Fibroblast of lung (primary cell): ENCODE measurements around the gene SDR42E1. TPM values are rescaled to one million over a fixed set of nuclear protein-coding genes. Genes with fewer than 3 reads are reported as not detected.

Source experiments
- DNase-seq, 2 donors: peaks; one replicate each; pipeline versions ENCODE4 v3.0.0 to v3.0.0-alpha.2; 2010; ENCODE audit warnings: low read depth in 2 of 2
- H2AFZ ChIP-seq: 2 replicates; pipeline ENCODE4 v1.5.1; 2012; ENCODE audit warnings: low read length, control low read depth, inconsistent platforms
- H3K27ac ChIP-seq: 2 replicates; pipeline ENCODE4 v1.5.1; 2011; ENCODE audit warnings: low read length, control low read depth; ENCODE audit not compliant: insufficient read depth
- H3K27me3 ChIP-seq: 2 replicates; pipeline ENCODE4 v1.5.1; 2011; ENCODE audit warnings: mild to moderate bottlenecking, low read length; ENCODE audit not compliant: control insufficient read depth, insufficient read depth
- H3K36me3 ChIP-seq: 2 replicates; pipeline ENCODE4 v1.5.1; 2011; ENCODE audit warnings: low read length; ENCODE audit not compliant: control insufficient read depth, insufficient read depth
- H3K4me1 ChIP-seq: 2 replicates; pipeline ENCODE4 v1.5.1; 2011; ENCODE audit warnings: low read length; ENCODE audit not compliant: control insufficient read depth, insufficient read depth; ENCODE audit errors: extremely low read depth
- H3K4me2 ChIP-seq: 2 replicates; pipeline ENCODE4 v1.5.1; 2011; ENCODE audit warnings: low read length, control low read depth; ENCODE audit not compliant: insufficient read depth; ENCODE audit errors: extremely low read depth
- H3K4me3 ChIP-seq, 4 experiments: fragments of 200-600 bp in 1 of 4; sonication (generic) in 1 of 4; replicated peaks in 1 of 4; 2 replicates each; pipeline ENCODE4 v1.5.1; 2011 to 2016; ENCODE audit warnings: low read length in 4 of 4, low read depth in 3 of 4, mild to moderate bottlenecking in 3 of 4, control low read depth in 2 of 4, inconsistent platforms in 1 of 4, mixed read lengths in 1 of 4; ENCODE audit not compliant: insufficient read depth in 1 of 4; ENCODE audit errors: control extremely low read depth in 1 of 4
- H3K79me2 ChIP-seq: 2 replicates; pipeline ENCODE4 v1.5.1; 2012; ENCODE audit warnings: mild to moderate bottlenecking, low read length, inconsistent platforms; ENCODE audit not compliant: control insufficient read depth, insufficient read depth
- H3K9ac ChIP-seq: 2 replicates; pipeline ENCODE4 v1.5.1; 2011; ENCODE audit warnings: mild to moderate bottlenecking, low read length, control low read depth; ENCODE audit not compliant: insufficient read depth
- H3K9me3 ChIP-seq: 2 replicates; pipeline ENCODE4 v1.5.1; 2012; ENCODE audit warnings: low read depth, low read length; ENCODE audit not compliant: control insufficient read depth, insufficient read depth
- H4K20me1 ChIP-seq: 2 replicates; pipeline ENCODE4 v1.5.1; 2011; ENCODE audit warnings: low read length; ENCODE audit not compliant: control insufficient read depth, insufficient read depth; ENCODE audit errors: extremely low read depth
- EZH2 ChIP-seq: IDR thresholded peaks from 2 replicates; pipeline ENCODE4 v1.5.1; 2012; ENCODE audit warnings: low read length, control low read depth, mild to moderate bottlenecking; ENCODE audit errors: missing control alignments
- polyA plus RNA-seq, 2 donors: library from polyadenylated mRNA; depleted of rRNA in 1 of 2; stranded (reverse) in 1 of 2; unstranded in 1 of 2; fragments of >200 nt; gene quantifications; 2 replicates each; pipeline ENCODE4 v1.2.1, GENCODE V29; 2011 to 2012; ENCODE audit warnings: missing spikeins in 1 of 2
- total RNA-seq: library from RNA; depleted of rRNA; stranded (reverse); fragments of >200 nt; gene quantifications from 2 replicates; pipeline ENCODE4 v1.2.1, GENCODE V29; 2014
- TF ChIP-seq, protein P1 (sequence below), 2 donors: IDR thresholded peaks in 1 of 2; conservative IDR thresholded peaks in 1 of 2; 1 replicate in 1 of 2; 2 replicates in 1 of 2; pipeline ENCODE4 v1.5.1; 2011 to 2012; ENCODE audit warnings: low read length in 2 of 2, control low read depth in 1 of 2, inconsistent platforms in 1 of 2, low read depth in 1 of 2, mild to moderate bottlenecking in 1 of 2

The SDR42E1 gene
- total and polyA plus RNA-seq, 2 donors (not counting 1 experiment from before 2014, with no cell fraction given), result 1.0 to 1.8 TPM

DNA sequence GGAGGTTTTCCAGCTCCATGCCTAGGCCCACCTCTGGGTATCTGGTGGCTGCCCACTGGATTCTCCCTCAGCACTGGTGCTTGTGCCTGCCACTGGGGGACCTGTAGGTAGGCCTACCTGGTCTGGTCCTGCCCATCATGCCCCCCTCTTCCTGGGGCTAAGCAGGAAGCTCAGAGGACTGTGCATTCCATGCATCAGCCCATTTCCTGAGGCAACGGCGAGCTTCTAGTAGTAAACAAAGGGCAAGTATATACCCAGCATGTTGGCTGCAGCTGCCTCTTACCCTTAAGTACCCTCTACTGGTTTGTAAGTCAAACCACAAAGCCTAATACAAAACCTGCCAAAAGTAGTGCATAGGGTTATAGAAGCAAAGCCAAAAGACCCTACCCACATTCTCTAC is 37.5 kb downstream of the SDR42E1 start:
- Histone ChIP-seq H3K9me3 (no peaks in the 10 kb centered on the region), H3K27ac (no peak overlapping the region), H3K4me2 (no peak overlapping the region), H3K79me2 (no peaks in the 10 kb centered on the region), H3K4me1 (no peaks in the 10 kb centered on the region), H3K4me3 (no peak overlapping the region), H3K36me3 (no peaks in the 10 kb centered on the region), H3K9ac (no peak overlapping the region), H2AFZ (no peak overlapping the region), H3K27me3 (no peaks in the 10 kb centered on the region), H4K20me1 (no peaks in the 10 kb centered on the region)
- no peak for DNase-seq
- TF ChIP-seq, protein P1, sequence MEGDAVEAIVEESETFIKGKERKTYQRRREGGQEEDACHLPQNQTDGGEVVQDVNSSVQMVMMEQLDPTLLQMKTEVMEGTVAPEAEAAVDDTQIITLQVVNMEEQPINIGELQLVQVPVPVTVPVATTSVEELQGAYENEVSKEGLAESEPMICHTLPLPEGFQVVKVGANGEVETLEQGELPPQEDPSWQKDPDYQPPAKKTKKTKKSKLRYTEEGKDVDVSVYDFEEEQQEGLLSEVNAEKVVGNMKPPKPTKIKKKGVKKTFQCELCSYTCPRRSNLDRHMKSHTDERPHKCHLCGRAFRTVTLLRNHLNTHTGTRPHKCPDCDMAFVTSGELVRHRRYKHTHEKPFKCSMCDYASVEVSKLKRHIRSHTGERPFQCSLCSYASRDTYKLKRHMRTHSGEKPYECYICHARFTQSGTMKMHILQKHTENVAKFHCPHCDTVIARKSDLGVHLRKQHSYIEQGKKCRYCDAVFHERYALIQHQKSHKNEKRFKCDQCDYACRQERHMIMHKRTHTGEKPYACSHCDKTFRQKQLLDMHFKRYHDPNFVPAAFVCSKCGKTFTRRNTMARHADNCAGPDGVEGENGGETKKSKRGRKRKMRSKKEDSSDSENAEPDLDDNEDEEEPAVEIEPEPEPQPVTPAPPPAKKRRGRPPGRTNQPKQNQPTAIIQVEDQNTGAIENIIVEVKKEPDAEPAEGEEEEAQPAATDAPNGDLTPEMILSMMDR (conservative IDR thresholded peaks at IDR 0.05 in 1 of 2, IDR thresholded peaks at IDR 0.05 in 1 of 2; ENCODE audit: low read depth in 1 of 2, low read length in 2 of 2), result no peak
- no peak for TF ChIP-seq EZH2

- no peak overlapping the region for H2AFZ ChIP-seq
- no peak overlapping the region for H3K4me3 ChIP-seq
- no peaks in the 10 kb centered on the region for H3K9me3 ChIP-seq
- H3K9ac ChIP-seq, result no peak overlapping the region
- no peaks in the 10 kb centered on the region for H4K20me1 ChIP-seq
- no peaks in the 10 kb centered on the region for H3K79me2 ChIP-seq
- TF ChIP-seq EZH2, result no peak
- no peak for DNase-seq
- no peak overlapping the region for H3K27ac ChIP-seq
- H3K4me1 ChIP-seq, result no peaks in the 10 kb centered on the region
- H3K4me2 ChIP-seq, result no peak overlapping the region
- no peaks in the 10 kb centered on the region for H3K36me3 ChIP-seq
- no peaks in the 10 kb centered on the region for H3K27me3 ChIP-seq
Measured at GRCh38 chr16:81971853-81972252, 39.4 kb downstream of the SDR42E1 start.

DNA sequence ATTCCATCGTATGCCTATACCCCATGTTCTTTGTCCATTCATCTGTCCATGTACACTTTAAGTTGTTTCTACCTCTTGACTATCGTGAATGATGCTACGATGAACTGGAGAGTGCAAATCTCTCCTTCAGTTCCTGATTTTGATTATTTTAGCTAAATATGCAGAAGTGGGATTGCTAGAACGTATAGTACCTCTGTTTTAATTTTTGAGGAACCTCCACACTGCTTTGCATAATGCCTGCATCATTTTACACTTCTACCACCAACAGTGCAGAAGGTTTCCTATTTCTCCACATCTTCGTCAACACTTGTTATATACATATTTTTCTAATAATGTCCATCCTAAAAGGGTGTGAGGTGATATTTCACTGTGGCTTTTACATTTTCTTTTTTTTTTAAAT is 43.9 kb downstream of the SDR42E1 start:
- no peak overlapping the region for H2AFZ ChIP-seq
- no peak overlapping the region for H3K4me2 ChIP-seq
- H4K20me1 ChIP-seq, result no peaks in the 10 kb centered on the region
- no peaks in the 10 kb centered on the region for H3K9me3 ChIP-seq
- TF ChIP-seq, protein P1 (conservative IDR thresholded peaks at IDR 0.05 in 1 of 2, IDR thresholded peaks at IDR 0.05 in 1 of 2; ENCODE audit: low read depth in 1 of 2, low read length in 2 of 2), result no peak
- no peak for TF ChIP-seq EZH2
- no peaks in the 10 kb centered on the region for H3K36me3 ChIP-seq
- DNase-seq, result no peak
- no peak overlapping the region for H3K9ac ChIP-seq
- H3K79me2 ChIP-seq, result no peaks in the 10 kb centered on the region
- no peak overlapping the region for H3K27ac ChIP-seq
- no peaks in the 10 kb centered on the region for H3K4me1 ChIP-seq
- no peaks in the 10 kb centered on the region for H3K27me3 ChIP-seq
- H3K4me3 ChIP-seq, result no peak overlapping the region
